Left forelimb (tissue), 1 donor: ENCODE results near the gene SRL.

Experiments
- DNase-seq: peaks from one replicate; pipeline ENCODE4 v3.0.0-alpha.2; 2018; ENCODE audit warnings: low spot score

Gene SRL

DNA sequence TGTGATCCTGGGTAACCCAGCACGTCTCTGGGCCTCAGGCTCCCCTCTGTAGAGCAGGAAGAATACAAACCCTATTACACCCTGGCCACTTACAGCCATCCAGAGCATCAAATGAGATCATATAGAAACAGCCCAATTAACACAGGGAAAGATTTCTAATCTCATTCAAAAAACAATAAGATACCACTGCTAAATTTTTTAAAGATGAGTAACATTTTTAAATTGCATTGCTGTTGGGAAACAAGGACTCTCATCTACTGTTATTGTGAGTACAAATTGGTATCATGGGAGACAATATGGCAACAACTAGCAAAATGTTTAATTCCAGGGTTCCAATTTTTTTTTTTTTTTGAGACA lies 41.1 kb downstream of the SRL start:
- no peak for DNase-seq

DNA sequence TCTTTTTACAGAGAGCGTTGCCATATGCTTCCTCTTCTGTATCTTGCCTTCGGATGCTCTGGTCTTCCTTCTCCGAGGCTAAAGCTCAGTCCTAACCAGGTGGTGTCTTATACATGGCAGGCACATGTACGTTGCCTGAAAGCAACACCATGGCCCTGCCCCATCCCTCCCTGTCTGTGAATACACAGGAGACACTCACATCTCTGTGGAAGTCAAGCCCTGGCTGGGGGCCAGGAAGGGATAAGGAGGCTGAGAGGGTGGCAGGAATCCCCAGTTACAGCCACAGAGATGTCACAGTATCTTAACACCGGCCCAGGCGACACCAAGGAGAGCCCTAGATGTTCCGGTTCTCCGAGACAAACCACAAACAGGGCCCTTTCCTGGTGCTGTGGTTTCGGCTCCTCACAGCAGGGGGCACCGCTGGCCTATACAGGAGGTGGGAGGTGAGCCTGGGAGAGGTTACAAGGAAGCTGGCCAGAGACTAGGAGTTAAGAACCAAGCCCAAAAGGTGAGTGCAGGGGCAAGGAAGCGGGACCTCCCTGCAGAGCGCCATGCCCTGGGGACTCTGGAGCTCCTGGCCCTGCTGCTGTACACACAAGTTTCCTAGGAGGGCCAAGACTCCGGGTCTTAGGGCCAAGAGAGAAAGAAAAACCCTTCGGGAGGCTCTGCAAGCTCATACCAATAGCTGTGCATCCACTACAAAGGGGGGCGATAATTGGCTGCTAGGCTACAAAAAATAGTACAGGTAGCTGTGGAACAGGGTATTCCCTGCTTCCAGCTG lies 41.7 kb downstream of the SRL start:
- peak; percentile 76 for DNase-seq

- DNase-seq: no peak
Observed at GRCh38 chr16:4198816-4199215, 43.1 kb downstream of the SRL start.

- DNase-seq: no peak
Observed at GRCh38 chr16:4194661-4195060, 47.2 kb downstream of the SRL start.

DNA sequence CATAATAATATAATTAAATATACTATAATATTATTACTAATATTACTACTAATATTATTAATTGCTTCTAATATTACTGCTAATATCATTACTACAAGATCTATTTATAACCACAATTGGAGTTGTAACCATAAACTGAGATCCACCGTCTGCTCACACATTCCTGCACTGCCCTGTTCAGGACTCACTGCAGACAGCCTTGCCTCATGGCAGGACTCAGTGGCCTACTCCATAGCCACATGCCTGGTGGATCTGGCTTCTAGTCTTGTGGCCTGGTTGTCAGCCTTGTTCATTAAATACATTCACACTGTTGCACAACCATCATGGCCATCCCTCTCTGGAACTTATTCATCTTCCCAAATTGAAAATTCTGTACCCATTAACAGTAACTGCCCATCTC lies 48.0 kb downstream of the SRL start:
- no peak for DNase-seq

DNA sequence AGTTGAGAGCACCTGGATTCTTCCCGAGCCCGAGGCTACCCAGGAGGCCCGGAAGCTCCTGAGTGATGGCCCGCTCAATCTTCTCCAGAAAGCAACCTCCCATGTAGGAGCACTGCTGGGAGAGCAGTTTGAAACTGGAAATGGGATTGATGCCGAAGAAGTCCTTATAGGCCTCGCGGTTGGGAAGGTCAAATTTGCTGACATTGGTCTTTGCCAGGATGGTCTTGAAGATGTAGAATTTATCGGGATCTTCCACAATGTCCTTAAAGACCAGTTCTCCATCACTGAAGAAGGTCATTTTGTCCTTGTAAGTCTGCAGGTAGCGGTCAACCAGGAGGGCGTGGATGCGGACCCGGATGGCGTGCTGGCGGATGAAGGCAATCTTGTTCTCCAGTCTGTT lies 49.7 kb downstream of the SRL start:
- no peak for DNase-seq

GRCh38 chr16:4190712-4191333 lies 51.1 kb downstream of the SRL start:
- no peak for DNase-seq

- no peak for DNase-seq
Observed at GRCh38 chr16:4190086-4190485, 51.8 kb downstream of the SRL start.

GRCh38 chr16:4184038-4184702 lies 57.7 kb downstream of the SRL start:
- no peak for DNase-seq

DNA sequence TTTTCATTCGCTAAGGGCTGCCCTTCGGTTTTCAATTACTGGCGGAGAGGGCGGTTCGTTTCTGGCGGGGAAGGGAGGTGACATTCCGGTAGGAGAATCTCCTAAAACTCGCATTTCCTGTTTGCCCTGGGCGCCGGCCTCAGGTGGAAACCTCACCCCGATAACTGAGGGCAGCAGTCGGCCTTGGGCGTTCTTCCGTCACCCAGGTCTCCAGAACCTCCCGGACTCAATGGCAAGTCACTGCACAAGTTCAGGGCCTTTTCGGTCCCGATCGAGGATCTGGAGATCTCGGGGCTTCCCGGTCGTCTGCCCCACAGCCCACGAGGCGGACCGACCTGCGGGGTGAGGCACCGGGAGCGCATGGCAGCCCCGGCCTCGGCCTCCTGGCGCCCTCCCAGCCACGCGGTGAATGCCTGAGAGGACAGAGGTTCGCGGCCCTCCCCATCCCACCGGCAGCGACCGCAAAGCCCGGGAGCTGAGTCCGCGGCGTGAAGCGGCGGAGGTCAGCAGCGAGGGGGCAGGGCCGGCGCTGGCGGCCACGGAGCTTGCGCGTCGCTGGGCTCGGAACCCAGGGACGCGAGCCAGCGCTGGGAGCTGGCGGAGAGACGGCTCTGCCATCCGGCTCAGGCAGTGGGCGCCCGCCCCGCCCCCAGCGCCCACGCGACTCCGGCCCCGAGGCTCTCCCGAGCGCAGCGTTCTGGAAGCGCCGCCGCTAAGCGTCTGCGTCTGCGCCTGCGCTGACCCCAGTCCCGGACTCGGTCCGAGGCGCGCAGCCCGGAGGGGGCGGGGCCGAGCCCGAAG lies 58.4 kb downstream of the SRL start:
- peak; percentile 95 for DNase-seq

DNA sequence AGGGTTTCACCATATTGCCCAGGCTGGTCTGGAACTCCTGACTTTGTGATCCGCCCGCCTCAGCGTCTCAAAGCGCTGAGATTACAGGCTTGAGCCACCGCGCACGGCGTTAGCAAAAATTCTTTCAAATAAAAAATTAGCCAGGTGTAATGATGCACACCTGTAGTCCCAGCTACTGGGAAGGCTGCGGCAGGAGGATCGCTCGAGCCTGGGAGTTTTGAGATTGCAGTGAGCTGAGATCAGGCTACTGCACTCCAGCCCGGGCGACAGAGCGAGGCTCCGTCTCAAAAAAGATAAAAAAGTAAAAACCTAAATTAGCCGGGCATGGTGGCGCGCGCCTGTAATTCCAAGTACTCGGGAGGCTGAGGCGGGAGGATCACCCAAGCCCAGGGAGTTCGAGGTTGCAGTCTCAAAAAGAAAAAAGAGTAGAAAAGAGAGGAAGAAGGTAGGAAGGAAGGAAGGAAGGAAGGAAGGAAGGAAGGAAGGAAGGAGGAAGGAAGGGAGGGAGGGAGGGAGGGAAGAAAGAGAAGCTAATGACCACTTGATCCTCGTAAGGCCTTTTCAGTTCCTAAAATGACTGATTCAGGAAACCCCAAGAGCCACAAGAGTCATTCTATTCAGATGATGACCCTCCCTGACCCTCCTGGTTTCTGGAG lies 59.2 kb downstream of the SRL start:
- no peak for DNase-seq

DNA sequence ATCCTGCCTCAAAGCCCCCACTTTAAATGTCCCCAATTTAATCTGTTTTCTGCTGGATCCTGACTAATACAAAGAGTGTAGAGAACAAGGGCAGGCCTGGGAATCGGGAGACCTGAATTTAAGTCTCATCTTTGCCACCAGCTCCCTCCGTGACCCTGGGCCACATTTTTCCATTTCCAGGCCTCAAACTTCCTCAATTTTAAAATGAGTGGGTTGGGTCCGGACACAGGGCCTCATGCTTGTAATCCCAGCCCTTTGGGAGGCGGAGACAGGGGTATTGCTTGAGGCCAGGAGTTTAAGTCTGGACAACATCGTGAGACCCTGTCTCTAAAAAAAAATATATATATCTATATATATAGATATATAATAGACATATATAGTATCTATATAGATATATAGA lies 61.4 kb downstream of the SRL start:
- no peak for DNase-seq

- DNase-seq: no peak
Observed at GRCh38 chr16:4179763-4180260, 62.1 kb downstream of the SRL start.

- no peak for DNase-seq
Observed at GRCh38 chr16:4179020-4179419, 62.9 kb downstream of the SRL start.

- DNase-seq: no peak
Observed at GRCh38 chr16:4178468-4179010, 63.3 kb downstream of the SRL start.

DNA sequence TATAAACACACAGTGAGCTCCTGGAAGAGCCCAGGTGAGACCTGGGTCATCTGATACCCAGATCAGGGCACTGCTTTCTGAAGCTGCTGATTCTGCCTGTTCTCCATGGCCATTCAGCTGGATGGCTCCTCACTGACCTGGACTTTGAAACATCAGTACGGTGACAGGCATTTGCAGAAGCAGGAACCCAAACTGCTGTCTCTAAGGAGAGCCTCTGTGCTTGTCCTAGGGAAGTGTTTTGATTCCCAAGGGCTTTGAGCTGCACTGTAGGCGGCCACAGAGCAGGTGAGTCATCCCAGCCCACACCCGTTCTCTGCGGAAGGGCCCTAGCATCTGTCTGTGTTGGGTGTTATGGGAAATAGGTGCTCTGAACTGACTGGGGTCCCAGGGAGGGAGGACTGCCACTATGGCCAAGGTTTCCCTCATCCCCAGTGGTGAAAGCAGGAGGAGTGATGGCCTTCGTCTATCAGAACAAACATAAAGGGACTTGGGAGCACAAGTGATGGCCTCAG lies 64.9 kb downstream of the SRL start:
- DNase-seq: no peak

DNA sequence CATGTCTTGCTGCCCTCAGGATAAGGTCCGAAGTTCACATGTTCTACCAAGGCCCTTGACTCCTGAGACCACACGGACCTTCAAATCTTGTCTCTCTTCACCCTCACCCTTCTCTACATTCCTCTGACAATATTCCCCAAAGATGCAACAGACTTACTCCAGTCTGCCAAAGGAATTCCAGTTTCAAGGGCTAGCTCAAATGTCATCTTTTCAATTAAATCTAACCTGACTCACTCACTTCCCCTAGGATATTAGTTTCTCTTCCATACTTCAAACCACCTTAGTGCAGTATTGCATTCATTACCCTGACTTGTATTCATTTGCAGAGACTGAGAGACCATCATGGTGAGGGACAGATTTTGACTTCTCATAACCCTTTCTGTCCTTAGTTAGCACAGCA lies 66.0 kb downstream of the SRL start:
- DNase-seq: no peak

- no peak for DNase-seq
Observed at GRCh38 chr16:4172070-4172469, 69.8 kb downstream of the SRL start.

GRCh38 chr16:4169415-4169814 lies 72.5 kb downstream of the SRL start:
- no peak for DNase-seq

DNA sequence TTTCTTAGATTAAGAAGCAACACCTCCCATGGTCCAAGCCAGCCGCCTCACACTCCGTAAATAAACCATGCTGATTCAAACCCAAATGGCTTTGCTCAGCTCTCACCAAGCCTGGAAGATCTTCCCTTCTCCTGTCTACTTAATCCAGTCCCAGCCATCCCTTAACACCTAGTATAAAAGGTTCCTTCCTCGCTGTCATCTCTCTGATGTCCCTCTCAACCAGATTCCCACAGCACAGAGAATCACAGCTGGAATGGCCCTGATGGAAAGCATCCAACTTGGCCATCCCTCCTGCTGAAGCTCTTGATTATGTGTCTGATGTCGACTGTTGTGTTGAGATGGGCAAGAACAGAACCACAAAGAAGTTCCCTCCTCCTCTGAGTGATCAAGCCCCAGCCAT lies 75.1 kb downstream of the SRL start:
- DNase-seq: no peak

- no peak for DNase-seq
Observed at GRCh38 chr16:4160658-4161430, 81.0 kb downstream of the SRL start.
